ENCODE results near the gene EXT2.

Gene EXT2

GRCh38 chr11:44095506-44096359 is at the start of gene EXT2:
EXT2 (plus strand) TSS chr11:44095678; CDS start chr11:44107713, 12,035 bp downstream.
- DNase-seq, result peak; percentile 81 to 84

GRCh38 chr11:44046182-44046581 is 49.3 kb upstream of the EXT2 start:
- DNase-seq, result no peak

- DNase-seq, result no peak
Observed at GRCh38 chr11:44047298-44047697, 48.2 kb upstream of the EXT2 start.

- no peak for DNase-seq
Observed at GRCh38 chr11:44047931-44048431, 47.5 kb upstream of the EXT2 start, which contains the start of gene ACCSL. ACCSL (plus strand) TSS chr11:44047981; CDS start chr11:44048037, 56 bp downstream.

- DNase-seq, result no peak
Observed at GRCh38 chr11:44049832-44050231, 45.6 kb upstream of the EXT2 start.

GRCh38 chr11:44051171-44051570 is 44.3 kb upstream of the EXT2 start:
- no peak for DNase-seq

GRCh38 chr11:44057340-44057739 is 38.1 kb upstream of the EXT2 start:
- DNase-seq, result no peak

GRCh38 chr11:44058275-44058674 is 37.2 kb upstream of the EXT2 start:
- DNase-seq, result no peak

- no peak for DNase-seq
Observed at GRCh38 chr11:44065161-44065661, 30.3 kb upstream of the EXT2 start.

GRCh38 chr11:44065841-44066731 is 29.4 kb upstream of the EXT2 start, which contains the start of gene ACCS:
ACCS (plus strand) TSS chr11:44066270; CDS start chr11:44067628, 1,358 bp downstream.
- DNase-seq, result peak; percentile 72 to 75

GRCh38 chr11:44066732-44067141 is 28.7 kb upstream of the EXT2 start:
- DNase-seq, result no peak

- DNase-seq, result no peak
Observed at GRCh38 chr11:44067266-44067665, 28.2 kb upstream of the EXT2 start.

GRCh38 chr11:44068180-44068579 is 27.3 kb upstream of the EXT2 start:
- DNase-seq, result no peak

GRCh38 chr11:44071157-44071556 is 24.3 kb upstream of the EXT2 start:
- DNase-seq, result no peak

- DNase-seq, result no peak
Observed at GRCh38 chr11:44072757-44073658, 22.5 kb upstream of the EXT2 start.

GRCh38 chr11:44078794-44079193 is 16.7 kb upstream of the EXT2 start:
- no peak for DNase-seq

GRCh38 chr11:44079376-44079775 is 16.1 kb upstream of the EXT2 start:
- no peak for DNase-seq

- DNase-seq, result no peak
Observed at GRCh38 chr11:44080951-44081350, 14.5 kb upstream of the EXT2 start.

- DNase-seq, result no peak
Observed at GRCh38 chr11:44082645-44083044, 12.8 kb upstream of the EXT2 start.

- DNase-seq, result no peak
Observed at GRCh38 chr11:44083433-44083832, 12.0 kb upstream of the EXT2 start.

GRCh38 chr11:44083906-44084305 is 11.6 kb upstream of the EXT2 start:
- no peak for DNase-seq

GRCh38 chr11:44085330-44085729 is 10.1 kb upstream of the EXT2 start:
- DNase-seq, result no peak

All from stimulated activated CD4-positive, alpha-beta T cell treated with anti-CD3 and anti-CD28 coated beads, Interleukin-2, amount 100 ng/mL, for 48 hours (primary cell).